ENCODE results near the gene CADPS2.

DNA sequence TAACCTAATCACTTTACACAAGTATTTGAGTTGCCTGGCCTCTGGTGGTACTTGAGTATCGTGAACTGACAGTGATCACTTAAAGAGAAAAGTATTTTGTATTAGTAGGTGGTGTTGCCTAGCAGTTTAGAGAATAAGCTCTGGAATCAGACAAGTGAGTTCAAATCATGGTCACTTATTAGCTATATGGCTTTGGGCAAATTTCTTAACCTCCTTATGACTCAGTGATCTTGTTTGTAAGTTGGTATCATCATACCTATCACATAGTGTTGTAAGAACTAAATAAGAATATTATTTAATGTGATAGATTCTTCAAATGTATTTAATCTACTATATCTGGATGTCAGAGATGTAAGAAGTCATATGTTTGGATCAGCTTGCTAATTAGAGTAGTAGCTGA lies 351.2 kb downstream of the CADPS2 start:
- TF ChIP-seq POLR2AphosphoS5 (IDR thresholded peaks at IDR 0.05; ENCODE audit: low read depth, low read length), result no peak
- no peak for TF ChIP-seq TAF1 (IDR thresholded peaks at IDR 0.05; ENCODE audit: low read depth, low read length)
- no peak for TF ChIP-seq POLR2A (IDR thresholded peaks at IDR 0.05; ENCODE audit: low read depth, low read length)
- no peak for TF ChIP-seq SPI1 (IDR thresholded peaks at IDR 0.05; ENCODE audit: low read depth, low read length)
- TF ChIP-seq POU2F2 (IDR thresholded peaks at IDR 0.05; ENCODE audit: low read depth, low read length), result no peak
